ENCODE data around the gene RUVBL2.

GRCh38 chr19:49064029-49064629 is 70.4 kb downstream of the RUVBL2 start:
- TF ChIP-seq POLR2AphosphoS5 (IDR thresholded peaks at IDR 0.05) (no peak), POLR2A (IDR thresholded peaks at IDR 0.05) (no peak)
- TF ChIP-seq, protein P1, sequence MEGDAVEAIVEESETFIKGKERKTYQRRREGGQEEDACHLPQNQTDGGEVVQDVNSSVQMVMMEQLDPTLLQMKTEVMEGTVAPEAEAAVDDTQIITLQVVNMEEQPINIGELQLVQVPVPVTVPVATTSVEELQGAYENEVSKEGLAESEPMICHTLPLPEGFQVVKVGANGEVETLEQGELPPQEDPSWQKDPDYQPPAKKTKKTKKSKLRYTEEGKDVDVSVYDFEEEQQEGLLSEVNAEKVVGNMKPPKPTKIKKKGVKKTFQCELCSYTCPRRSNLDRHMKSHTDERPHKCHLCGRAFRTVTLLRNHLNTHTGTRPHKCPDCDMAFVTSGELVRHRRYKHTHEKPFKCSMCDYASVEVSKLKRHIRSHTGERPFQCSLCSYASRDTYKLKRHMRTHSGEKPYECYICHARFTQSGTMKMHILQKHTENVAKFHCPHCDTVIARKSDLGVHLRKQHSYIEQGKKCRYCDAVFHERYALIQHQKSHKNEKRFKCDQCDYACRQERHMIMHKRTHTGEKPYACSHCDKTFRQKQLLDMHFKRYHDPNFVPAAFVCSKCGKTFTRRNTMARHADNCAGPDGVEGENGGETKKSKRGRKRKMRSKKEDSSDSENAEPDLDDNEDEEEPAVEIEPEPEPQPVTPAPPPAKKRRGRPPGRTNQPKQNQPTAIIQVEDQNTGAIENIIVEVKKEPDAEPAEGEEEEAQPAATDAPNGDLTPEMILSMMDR (IDR thresholded peaks at IDR 0.05 in 8 of 11, conservative IDR thresholded peaks at IDR 0.05 in 3 of 11), result no peak
